ENCODE measurements around the gene RGS14. TPM values are rescaled to one million over a fixed set of nuclear protein-coding genes. Genes with fewer than 3 reads are reported as not detected.

Gene RGS14
- total and polyA plus RNA-seq, 4 donors, result 9.3 to 32.8 (median 23.1) TPM

DNA sequence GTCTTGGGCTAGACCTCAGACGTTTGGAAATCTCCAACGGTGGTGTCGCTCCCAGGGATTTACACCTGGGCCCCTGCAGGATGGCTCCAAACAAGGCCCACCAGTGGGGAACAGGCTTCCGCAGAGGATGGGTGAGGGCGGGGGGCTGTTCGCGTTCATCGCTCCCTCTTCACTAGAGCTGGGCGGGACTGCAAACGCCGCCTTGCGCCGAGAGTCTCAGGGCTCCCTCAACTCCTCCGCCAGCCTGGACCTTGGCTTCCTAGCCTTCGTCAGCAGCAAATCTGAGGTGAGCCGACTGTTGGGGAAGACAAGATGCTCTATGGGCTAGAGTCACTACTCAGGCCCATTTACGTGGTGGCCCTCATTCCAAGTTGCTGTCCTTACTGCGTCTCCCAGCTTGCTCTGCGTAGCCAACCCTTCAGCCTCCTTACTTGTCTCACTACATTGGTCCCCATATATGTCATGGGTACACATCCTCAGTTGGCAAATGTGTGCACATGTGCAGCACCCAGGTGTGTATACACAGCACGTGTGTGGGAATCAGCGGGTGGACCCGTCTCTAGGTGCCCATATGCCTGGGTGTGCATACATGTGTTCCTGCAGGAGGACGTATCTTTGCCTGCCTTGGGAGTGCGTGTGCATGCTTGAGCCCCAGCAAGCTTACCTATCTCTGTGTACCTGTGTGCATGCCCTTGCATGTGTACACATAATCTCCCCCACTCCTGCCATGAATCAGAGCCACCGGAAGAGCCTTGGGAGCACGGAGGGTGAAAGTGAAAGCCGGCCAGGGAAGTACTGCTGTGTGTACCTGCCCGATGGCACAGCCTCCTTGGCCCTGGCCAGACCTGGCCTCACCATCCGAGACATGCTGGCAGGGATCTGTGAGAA, 10.5 kb downstream of the RGS14 start:
- Histone ChIP-seq H3K36me3 (ENCODE audit: control insufficient read depth in 4 of 4, insufficient read depth in 4 of 4, low read length in 4 of 4) (peaks cover 0 to 4% (median 0%) of the 10 kb centered on the region in 4 donors), H3K4me1 (ENCODE audit: control insufficient read depth in 5 of 5, insufficient read depth in 5 of 5, low read length in 5 of 5) (peaks cover 0 to 28% (median 6%) of the 10 kb centered on the region in 5 donors), H3K9me3 (ENCODE audit: control insufficient read depth in 4 of 4, insufficient read depth in 3 of 4, low read length in 3 of 4) (no peaks in the 10 kb centered on the region), H3K27ac (ENCODE audit: low read depth in 1 of 2, low read length in 1 of 2) (no peak overlapping the region), H3K9ac (ENCODE audit: insufficient read depth in 1 of 2, low read length in 2 of 2) (no peak overlapping the region), H3K27me3 (ENCODE audit: control insufficient read depth in 3 of 3, insufficient read depth in 3 of 3, low read length in 2 of 3) (peaks cover 0 to 3% (median 2%) of the 10 kb centered on the region in 3 donors), H3K4me3 (no peak overlapping the region)
- DNase-seq (no peak), ATAC-seq (ENCODE audit: insufficient read depth, low FRiP score) (no peak)
- TF ChIP-seq, protein P1, sequence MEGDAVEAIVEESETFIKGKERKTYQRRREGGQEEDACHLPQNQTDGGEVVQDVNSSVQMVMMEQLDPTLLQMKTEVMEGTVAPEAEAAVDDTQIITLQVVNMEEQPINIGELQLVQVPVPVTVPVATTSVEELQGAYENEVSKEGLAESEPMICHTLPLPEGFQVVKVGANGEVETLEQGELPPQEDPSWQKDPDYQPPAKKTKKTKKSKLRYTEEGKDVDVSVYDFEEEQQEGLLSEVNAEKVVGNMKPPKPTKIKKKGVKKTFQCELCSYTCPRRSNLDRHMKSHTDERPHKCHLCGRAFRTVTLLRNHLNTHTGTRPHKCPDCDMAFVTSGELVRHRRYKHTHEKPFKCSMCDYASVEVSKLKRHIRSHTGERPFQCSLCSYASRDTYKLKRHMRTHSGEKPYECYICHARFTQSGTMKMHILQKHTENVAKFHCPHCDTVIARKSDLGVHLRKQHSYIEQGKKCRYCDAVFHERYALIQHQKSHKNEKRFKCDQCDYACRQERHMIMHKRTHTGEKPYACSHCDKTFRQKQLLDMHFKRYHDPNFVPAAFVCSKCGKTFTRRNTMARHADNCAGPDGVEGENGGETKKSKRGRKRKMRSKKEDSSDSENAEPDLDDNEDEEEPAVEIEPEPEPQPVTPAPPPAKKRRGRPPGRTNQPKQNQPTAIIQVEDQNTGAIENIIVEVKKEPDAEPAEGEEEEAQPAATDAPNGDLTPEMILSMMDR (IDR thresholded peaks at IDR 0.05; ENCODE audit: control extremely low read depth, extremely low read depth), result no peak
- WGBS, 2 donors, result 84 to 93% methylated on average over 29 of the region's 29 CpGs

DNA sequence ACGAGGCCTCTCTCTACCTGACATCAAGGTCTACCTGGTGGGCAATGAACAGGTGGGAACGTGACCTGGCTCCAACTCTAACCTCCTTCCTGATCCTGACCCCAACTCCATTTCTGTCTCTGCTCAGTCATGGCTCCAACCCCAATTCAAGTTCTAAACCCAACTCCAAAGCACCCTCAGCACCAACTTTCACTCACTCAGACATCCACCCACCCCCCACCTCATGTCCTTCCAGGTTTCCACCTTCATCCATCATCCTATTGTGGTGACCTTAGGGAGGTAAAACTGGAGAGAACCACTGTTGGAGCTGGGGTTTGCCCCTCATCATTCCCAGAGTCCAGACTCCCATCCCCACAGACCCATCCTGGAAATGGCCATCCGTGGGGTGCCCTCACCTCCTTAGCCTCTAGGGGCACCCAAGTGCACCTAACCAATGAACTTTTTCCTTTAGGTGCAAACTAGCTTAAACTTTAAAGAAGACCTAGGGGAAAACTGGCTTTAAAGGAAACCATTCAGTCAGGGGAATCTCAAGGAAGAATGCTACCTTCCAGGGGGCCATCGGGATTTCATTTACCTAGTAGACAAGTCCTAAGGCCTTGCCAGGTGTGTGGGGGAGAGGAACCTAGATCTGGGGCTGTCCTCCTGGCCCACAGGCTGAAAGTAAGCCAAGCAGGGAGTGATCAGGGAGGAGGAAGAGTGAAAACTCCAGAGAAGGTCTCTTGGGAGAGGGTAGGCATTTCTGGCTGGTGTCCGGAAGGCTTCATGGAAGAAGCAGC, 11.3 kb downstream of the RGS14 start:
- TF ChIP-seq, protein P1 (IDR thresholded peaks at IDR 0.05; ENCODE audit: control extremely low read depth, extremely low read depth), result no peak
- WGBS, 2 donors, result 71 to 75% methylated on average over 5 of the region's 5 CpGs
- peaks cover 0 to 24% (median 6%) of the 10 kb centered on the region in 5 donors for H3K4me1 ChIP-seq (ENCODE audit: control insufficient read depth in 5 of 5, insufficient read depth in 5 of 5, low read length in 5 of 5)
- H3K27ac ChIP-seq (ENCODE audit: low read depth in 1 of 2, low read length in 1 of 2), result no peak overlapping the region
- H3K27me3 ChIP-seq (ENCODE audit: control insufficient read depth in 3 of 3, insufficient read depth in 3 of 3, low read length in 2 of 3), result peaks cover 0 to 2% (median 0%) of the 10 kb centered on the region in 3 donors
- H3K36me3 ChIP-seq (ENCODE audit: control insufficient read depth in 4 of 4, insufficient read depth in 4 of 4, low read length in 4 of 4), result peaks cover 0 to 4% (median 0%) of the 10 kb centered on the region in 4 donors
- H3K4me3 ChIP-seq, result no peak overlapping the region
- no peak for ATAC-seq (ENCODE audit: insufficient read depth, low FRiP score)
- H3K9ac ChIP-seq (ENCODE audit: insufficient read depth in 1 of 2, low read length in 2 of 2), result no peak overlapping the region
- H3K9me3 ChIP-seq (ENCODE audit: control insufficient read depth in 4 of 4, insufficient read depth in 3 of 4, low read length in 3 of 4), result no peaks in the 10 kb centered on the region
- DNase-seq, result no peak

DNA sequence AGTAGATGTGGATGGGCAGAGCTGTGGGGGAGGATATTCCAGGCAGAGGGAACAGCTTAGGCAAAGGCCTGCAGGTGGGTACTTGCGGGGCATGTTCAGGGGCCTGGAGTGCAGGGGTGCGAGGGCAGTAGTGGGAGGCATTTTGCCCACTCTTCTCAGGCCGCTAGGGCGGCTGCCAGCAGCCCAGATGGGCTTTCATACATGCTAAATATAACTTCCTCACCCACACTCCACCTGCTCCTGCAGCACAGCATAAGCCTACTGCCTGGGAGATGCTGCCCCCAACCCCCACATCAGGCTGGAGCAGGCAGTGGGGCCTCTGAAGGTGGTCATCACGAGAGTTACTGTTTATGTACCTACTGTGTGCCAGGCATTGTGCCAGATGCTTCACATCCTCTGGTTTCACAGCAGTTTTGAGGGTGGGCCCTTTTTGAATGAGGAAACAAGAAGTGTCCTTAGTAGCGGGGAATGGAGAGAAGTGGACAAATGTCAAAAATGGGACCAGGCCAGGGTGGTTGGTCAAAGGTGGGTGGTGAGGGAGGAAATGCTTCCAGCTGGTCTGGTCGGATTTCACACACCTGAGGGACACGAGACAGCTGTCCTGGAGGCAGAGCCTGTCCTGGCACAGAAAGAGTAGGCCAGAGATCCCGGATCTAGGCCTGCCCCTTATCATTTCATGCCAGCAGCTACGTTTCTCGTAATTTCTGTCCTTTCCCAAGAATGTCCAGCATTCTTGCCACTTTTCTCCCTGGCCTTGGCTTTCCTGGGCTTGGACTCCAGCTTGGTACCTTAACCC, 12.1 kb downstream of the RGS14 start:
- Histone ChIP-seq H3K4me3 (no peak overlapping the region), H3K9ac (ENCODE audit: insufficient read depth in 1 of 2, low read length in 2 of 2) (no peak overlapping the region), H3K27me3 (ENCODE audit: control insufficient read depth in 3 of 3, insufficient read depth in 3 of 3, low read length in 2 of 3) (peaks cover 0 to 2% (median 0%) of the 10 kb centered on the region in 3 donors), H3K36me3 (ENCODE audit: control insufficient read depth in 4 of 4, insufficient read depth in 4 of 4, low read length in 4 of 4) (peaks cover 0 to 4% (median 0%) of the 10 kb centered on the region in 4 donors), H3K27ac (ENCODE audit: low read depth in 1 of 2, low read length in 1 of 2) (no peak overlapping the region), H3K4me1 (ENCODE audit: control insufficient read depth in 5 of 5, insufficient read depth in 5 of 5, low read length in 5 of 5) (peaks cover 0 to 24% (median 6%) of the 10 kb centered on the region in 5 donors), H3K9me3 (ENCODE audit: control insufficient read depth in 4 of 4, insufficient read depth in 3 of 4, low read length in 3 of 4) (no peaks in the 10 kb centered on the region)
- TF ChIP-seq, protein P1 (IDR thresholded peaks at IDR 0.05; ENCODE audit: control extremely low read depth, extremely low read depth), result no peak
- WGBS, 2 donors, result 71 to 84% methylated on average over 11 of the region's 11 CpGs
- DNase-seq (no peak), ATAC-seq (ENCODE audit: insufficient read depth, low FRiP score) (no peak)

Measured in lung (tissue), 12 donors.